ENCODE data around the gene FGF3.

- no peak for TF ChIP-seq ATF2 (IDR thresholded peaks at IDR 0.05; ENCODE audit: low read length)
- TF ChIP-seq HDAC2 (IDR thresholded peaks at IDR 0.05): no peak
- TF ChIP-seq CTCF (IDR thresholded peaks at IDR 0.05 in 2 of 3, conservative IDR thresholded peaks at IDR 0.05 in 1 of 3; ENCODE audit: control insufficient read depth in 2 of 3, extremely low read depth in 1 of 3, insufficient read depth in 1 of 3, low read depth in 3 of 3, low read length in 3 of 3): no peak
- TF ChIP-seq CBFB (IDR thresholded peaks at IDR 0.05; ENCODE audit: low read depth): no peak
- TF ChIP-seq SUPT20H (IDR thresholded peaks at IDR 0.05; ENCODE audit: borderline replicate concordance, control insufficient read depth, low read depth, low read length): no peak
- no peak for TF ChIP-seq TCF7 (IDR thresholded peaks at IDR 0.05; ENCODE audit: borderline replicate concordance)
- TF ChIP-seq NRF1 (conservative IDR thresholded peaks at IDR 0.05; ENCODE audit: low read depth, low read length): no peak
- TF ChIP-seq USF2 (IDR thresholded peaks at IDR 0.05; ENCODE audit: borderline replicate concordance, low read depth, low read length): no peak
Measured at GRCh38 chr11:69787457-69787856, 31.8 kb downstream of the FGF3 start.
